Hepatocyte (in vitro differentiated cells): Measurements from ENCODE around the gene ITIH1. TPM values are rescaled to one million over a fixed set of nuclear protein-coding genes. Genes with fewer than 3 reads are reported as not detected.

Source experiments
- DNase-seq: peaks from one replicate; pipeline ENCODE4 v3.0.0-alpha.2; 2016; ENCODE audit warnings: low spot score
- H2AFZ ChIP-seq: fragments of 200-600 bp; sonication (generic); 2 replicates; pipeline ENCODE4 v1.6.0; 2016; ENCODE audit warnings: antibody characterized with exemption, mild to moderate bottlenecking
- H3K27ac ChIP-seq: fragments of 200-600 bp; sonication (generic); 2 replicates; pipeline ENCODE4 v1.5.1; 2016; ENCODE audit warnings: mild to moderate bottlenecking
- H3K27me3 ChIP-seq: fragments of 200-600 bp; sonication (generic); 2 replicates; pipeline ENCODE4 v1.6.1; 2016
- H3K36me3 ChIP-seq: fragments of 200-600 bp; sonication (generic); replicated peaks from 2 replicates; pipeline ENCODE4 v1.5.1; 2016; ENCODE audit warnings: low read depth; ENCODE audit not compliant: insufficient read depth
- H3K4me1 ChIP-seq: fragments of 200-600 bp; sonication (generic); 2 replicates; pipeline ENCODE4 v1.5.1; 2016; ENCODE audit warnings: mild to moderate bottlenecking, moderate library complexity; ENCODE audit not compliant: insufficient read depth
- H3K4me2 ChIP-seq: fragments of 200-600 bp; sonication (generic); 2 replicates; pipeline ENCODE4 v1.6.0; 2016
- H3K4me3 ChIP-seq: fragments of 200-600 bp; sonication (generic); 2 replicates; pipeline ENCODE4 v1.5.1; 2016; ENCODE audit warnings: mild to moderate bottlenecking
- H3K79me2 ChIP-seq: fragments of 200-600 bp; sonication (generic); 2 replicates; pipeline ENCODE4 v1.6.0; 2017; ENCODE audit warnings: mild to moderate bottlenecking
- H3K9me2 ChIP-seq: fragments of 200-600 bp; sonication (generic); replicated peaks from 2 replicates; pipeline ENCODE4 v1.6.0; 2017; ENCODE audit warnings: mild to moderate bottlenecking; ENCODE audit not compliant: insufficient read depth
- H3K9me3 ChIP-seq: fragments of 200-600 bp; sonication (generic); 2 replicates; pipeline ENCODE4 v1.5.1; 2016; ENCODE audit warnings: low read depth, mild to moderate bottlenecking
- H4K20me1 ChIP-seq: fragments of 200-600 bp; sonication (generic); 2 replicates; pipeline ENCODE4 v1.6.0; 2016; ENCODE audit warnings: mild to moderate bottlenecking; ENCODE audit not compliant: insufficient read depth, poor library complexity, severe bottlenecking
- EZH2 ChIP-seq: fragments of 200-600 bp; sonication (generic); IDR thresholded peaks from 2 replicates; pipeline ENCODE4 v1.6.1; 2016; ENCODE audit warnings: antibody characterized with exemption, mild to moderate bottlenecking, borderline replicate concordance
- EZH2phosphoT487 ChIP-seq: fragments of 200-600 bp; sonication (generic); IDR thresholded peaks from one replicate; pipeline ENCODE4 v1.6.1; 2018; ENCODE audit warnings: antibody characterized with exemption, mild to moderate bottlenecking, low read depth, moderate library complexity; ENCODE audit not compliant: unreplicated experiment, severe bottlenecking
- whole genome bisulfite sequencing: methylation state at CpG from one replicate; pipeline ENCODE4 v1.1.6; 2016; ENCODE audit warnings: low lambda C conversion rate; ENCODE audit errors: missing lambda C conversion rate; 5-methylcytosine and 5-hydroxymethylcytosine counted together
- polyA plus RNA-seq: library from polyadenylated mRNA; unstranded; fragments of >200 nt; fragmentation: Nextera tagmentation; extraction: Ambion mirVana; gene quantifications from 2 replicates; pipeline ENCODE4 v1.2.1, GENCODE V29; 2016
- total RNA-seq: library from RNA; depleted of rRNA; stranded (reverse); fragments of >200 nt; gene quantifications from 2 replicates; pipeline ENCODE4 v1.2.3, GENCODE V29; 2014
- TF ChIP-seq, protein P1 (sequence below): fragments of 200-600 bp; sonication (generic); IDR thresholded peaks from 2 replicates; pipeline ENCODE4 v1.5.1; 2016; ENCODE audit warnings: antibody characterized with exemption, mild to moderate bottlenecking; ENCODE audit not compliant: poor library complexity

ITIH1 gene
- total and polyA plus RNA-seq, 2 experiments from 2014 or later = 154 to 250 TPM

DNA sequence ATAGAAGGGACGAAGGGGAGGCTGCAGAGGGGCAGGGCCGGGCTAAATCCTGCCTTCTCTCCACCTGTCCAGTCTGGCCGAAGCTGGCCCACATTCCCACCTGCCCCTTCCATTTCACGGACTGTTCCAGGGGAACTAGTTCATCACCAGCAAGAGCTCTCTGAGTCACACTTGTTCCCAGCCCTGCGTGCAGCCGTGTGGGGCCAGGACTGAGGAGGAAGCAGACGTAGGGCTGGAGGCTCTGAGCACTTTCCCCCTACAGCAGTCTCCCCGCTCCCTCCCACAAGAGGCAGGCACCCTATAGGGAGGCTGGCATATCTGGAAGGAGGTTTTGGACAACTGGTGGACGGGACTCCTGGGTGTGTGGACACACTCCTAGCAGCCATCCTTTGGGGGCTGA lies 50.0 kb downstream of the ITIH1 start:
- 60% methylated on average over 9 of the region's 9 CpGs for WGBS
- Histone ChIP-seq H4K20me1 (no peaks in the 10 kb centered on the region), H3K4me2 (no peak overlapping the region), H3K36me3 (no peaks in the 10 kb centered on the region), H3K27me3 (no peaks in the 10 kb centered on the region), H3K79me2 (no peaks in the 10 kb centered on the region), H3K27ac (peak overlapping the region; percentile 71), H3K4me3 (no peak overlapping the region), H2AFZ (no peak overlapping the region), H3K9me2 (no peaks in the 10 kb centered on the region), H3K4me1 (peaks cover 6% of the 10 kb centered on the region), H3K9me3 (no peaks in the 10 kb centered on the region)
- peak; percentile 31 for DNase-seq
- no peak for TF ChIP-seq EZH2
- TF ChIP-seq EZH2phosphoT487 = no peak
- TF ChIP-seq, protein P1, sequence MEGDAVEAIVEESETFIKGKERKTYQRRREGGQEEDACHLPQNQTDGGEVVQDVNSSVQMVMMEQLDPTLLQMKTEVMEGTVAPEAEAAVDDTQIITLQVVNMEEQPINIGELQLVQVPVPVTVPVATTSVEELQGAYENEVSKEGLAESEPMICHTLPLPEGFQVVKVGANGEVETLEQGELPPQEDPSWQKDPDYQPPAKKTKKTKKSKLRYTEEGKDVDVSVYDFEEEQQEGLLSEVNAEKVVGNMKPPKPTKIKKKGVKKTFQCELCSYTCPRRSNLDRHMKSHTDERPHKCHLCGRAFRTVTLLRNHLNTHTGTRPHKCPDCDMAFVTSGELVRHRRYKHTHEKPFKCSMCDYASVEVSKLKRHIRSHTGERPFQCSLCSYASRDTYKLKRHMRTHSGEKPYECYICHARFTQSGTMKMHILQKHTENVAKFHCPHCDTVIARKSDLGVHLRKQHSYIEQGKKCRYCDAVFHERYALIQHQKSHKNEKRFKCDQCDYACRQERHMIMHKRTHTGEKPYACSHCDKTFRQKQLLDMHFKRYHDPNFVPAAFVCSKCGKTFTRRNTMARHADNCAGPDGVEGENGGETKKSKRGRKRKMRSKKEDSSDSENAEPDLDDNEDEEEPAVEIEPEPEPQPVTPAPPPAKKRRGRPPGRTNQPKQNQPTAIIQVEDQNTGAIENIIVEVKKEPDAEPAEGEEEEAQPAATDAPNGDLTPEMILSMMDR = no peak

- Histone ChIP-seq H3K79me2 (no peaks in the 10 kb centered on the region), H2AFZ (no peak overlapping the region), H3K4me1 (peaks cover 6% of the 10 kb centered on the region), H3K9me2 (no peaks in the 10 kb centered on the region), H3K36me3 (no peaks in the 10 kb centered on the region), H4K20me1 (no peaks in the 10 kb centered on the region), H3K4me3 (no peak overlapping the region), H3K27ac (peak overlapping the region; percentile 71), H3K9me3 (no peaks in the 10 kb centered on the region), H3K4me2 (no peak overlapping the region), H3K27me3 (no peaks in the 10 kb centered on the region)
- TF ChIP-seq EZH2 (no peak), EZH2phosphoT487 (no peak)
- TF ChIP-seq, protein P1 = peak; percentile 25
- WGBS = 65% methylated on average over 10 of the region's 10 CpGs
- DNase-seq = peak; percentile 67
These were observed 50.5 kb downstream of the ITIH1 start for GRCh38 chr3:52827866-52828376.

GRCh38 chr3:52829482-52829881 lies 52.1 kb downstream of the ITIH1 start:
- Histone ChIP-seq H2AFZ (no peak overlapping the region), H3K9me2 (no peaks in the 10 kb centered on the region), H3K4me1 (peaks cover 6% of the 10 kb centered on the region), H3K4me2 (no peak overlapping the region), H3K79me2 (no peaks in the 10 kb centered on the region), H3K27me3 (no peaks in the 10 kb centered on the region), H3K36me3 (no peaks in the 10 kb centered on the region), H4K20me1 (no peaks in the 10 kb centered on the region), H3K4me3 (no peak overlapping the region), H3K9me3 (no peaks in the 10 kb centered on the region), H3K27ac (no peak overlapping the region)
- TF ChIP-seq, protein P1 = no peak
- TF ChIP-seq EZH2 (no peak), EZH2phosphoT487 (no peak)
- DNase-seq = no peak
- WGBS = 82% methylated on average over 3 of the region's 3 CpGs
